Dedifferentiated amniotic fluid mesenchymal stem cell (primary cell): Measurements from ENCODE around the gene SCYGR7.

Experiments used
- DNase-seq: peaks from one replicate; pipeline ENCODE4 v3.0.0-alpha.2; 2016; ENCODE audit errors: extremely low spot score

The SCYGR7 gene

DNA sequence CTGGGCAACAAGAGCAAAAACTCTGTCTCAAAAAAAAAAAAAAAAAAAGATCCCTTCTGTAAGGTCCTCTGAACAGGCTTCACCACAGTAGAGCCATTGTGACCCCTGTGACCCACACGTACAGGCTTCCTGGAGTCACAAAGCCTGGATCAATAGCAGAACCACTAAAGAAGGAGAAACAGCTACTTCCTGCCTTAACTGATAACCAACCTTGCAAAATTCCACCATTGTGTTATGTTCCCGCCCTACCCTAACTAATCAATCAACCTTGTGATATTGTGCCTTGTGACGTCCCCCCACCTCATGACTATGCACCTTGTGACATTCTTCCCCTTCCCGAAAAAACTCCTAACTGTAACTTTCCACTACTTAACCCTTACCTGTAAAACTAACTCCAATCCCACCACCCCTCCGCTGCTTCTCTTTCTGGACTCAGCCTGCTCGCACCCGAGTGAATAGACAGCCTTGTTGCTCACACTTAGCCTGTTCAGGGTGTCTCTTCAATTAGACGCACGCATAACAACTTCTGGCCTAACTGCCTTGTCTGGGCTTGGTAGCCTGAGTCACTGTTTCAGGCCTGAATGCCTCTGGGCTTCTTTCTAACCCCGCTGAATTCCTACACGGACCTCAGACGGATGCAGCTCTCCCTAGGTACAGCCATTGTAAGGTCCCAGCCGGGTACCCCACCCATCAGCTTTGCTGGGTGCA is 31.4 kb downstream of the SCYGR7 start:
- DNase-seq: no peak

DNA sequence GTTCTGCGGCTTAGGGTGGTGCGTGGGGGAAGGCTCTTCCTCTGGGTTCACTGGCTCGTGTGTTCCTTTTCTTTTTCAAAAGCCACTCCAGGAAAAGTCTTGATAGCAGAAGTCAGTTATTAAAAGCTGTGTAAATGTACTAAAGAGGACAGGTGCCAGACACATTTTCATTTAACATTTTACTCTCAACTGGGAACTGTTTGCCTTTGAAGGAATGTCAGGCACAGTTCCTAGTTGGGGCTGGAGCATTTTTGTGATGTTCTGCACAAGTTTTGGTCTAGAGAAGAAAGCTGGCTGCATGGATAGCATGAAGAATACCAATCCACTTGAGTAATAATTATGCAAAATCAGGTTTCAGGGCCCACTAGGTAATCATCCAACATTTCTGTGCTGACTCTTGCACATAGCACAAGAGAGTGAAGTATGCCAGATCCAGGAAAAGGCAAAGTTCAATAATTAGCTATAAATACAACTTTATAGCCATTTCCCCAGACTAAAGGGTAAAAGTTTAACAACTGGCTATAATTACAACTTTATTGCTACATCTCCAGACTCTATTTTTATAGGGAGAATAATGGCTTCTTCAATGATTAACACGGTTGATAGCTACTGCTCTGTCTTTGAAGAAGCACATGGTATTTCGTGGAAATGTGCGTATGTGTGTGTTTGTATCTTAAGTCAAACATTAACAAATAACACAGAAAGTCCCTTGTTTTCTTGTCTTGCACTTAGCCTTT is 33.8 kb downstream of the SCYGR7 start:
- no peak for DNase-seq

DNA sequence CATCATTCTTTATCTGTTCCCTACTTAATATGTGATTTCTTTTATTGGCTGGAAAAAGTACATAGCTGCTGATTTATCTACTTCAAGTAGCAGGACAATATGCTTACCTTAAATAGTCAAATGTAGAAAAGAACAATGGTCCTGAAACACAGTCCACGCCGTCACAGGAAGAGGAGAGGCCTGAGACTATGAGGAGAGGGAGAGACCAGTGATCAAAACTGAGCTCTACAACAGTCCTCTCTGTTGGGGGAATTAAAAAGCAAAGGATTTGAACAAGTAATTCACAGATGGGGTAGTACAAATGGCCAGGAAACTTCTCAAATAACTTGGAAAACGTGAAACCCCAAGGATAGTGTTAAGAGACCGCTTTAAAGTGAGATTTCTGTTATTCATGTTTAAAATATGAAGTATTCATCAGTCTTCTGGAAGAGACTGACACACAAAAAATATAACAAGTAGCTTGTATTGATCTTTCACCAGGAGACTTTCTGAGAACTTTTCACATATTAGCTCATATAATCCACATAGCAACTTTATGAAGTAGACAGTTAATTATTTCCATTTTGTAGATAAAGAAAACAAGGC is 37.7 kb downstream of the SCYGR7 start:
- DNase-seq: no peak

DNA sequence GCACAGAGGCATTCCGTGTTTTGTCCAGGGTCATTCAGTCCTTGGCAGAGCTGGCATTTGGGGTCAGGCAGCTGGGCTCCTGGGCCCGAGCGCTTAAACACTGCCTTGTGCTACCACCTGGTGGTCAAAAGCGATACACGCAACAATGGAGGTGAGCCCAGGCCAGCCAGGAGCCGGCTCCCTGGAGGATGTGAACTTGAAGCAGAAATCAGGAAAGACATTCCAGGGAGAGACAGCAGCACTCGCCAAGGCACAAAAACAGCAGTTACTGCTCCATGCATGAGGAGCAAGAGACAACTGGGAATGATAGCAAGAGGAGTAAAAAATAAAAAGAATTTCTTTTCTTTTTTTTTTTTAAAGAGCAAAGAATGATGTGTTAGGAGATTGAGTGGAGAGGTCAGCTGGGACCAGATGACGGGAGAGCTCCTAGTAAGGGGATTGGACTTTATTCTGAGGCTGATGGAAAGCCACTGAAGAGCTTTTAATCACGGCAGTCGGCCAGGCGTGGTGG is 38.3 kb downstream of the SCYGR7 start:
- DNase-seq: peak; percentile 67

DNA sequence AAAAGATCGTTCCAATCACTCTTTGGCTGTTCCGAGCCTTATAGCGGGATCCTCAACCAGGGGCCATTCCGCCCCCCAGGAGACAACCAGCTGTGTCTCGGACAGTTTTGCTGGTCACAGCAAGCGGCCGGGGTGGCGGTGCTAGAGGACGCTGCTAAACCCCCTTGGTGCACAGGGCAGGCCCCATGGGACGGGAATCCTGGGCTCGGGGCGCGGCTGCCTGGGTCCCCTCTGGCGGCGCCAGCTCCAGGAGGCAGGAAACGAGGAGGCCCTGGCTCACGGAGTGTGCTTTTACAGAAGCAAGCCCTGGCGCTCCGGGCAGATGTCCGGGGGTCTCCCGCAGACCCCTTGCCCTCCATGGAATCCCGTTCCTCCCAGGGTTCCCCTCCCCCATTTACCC is 39.7 kb downstream of the SCYGR7 start:
- DNase-seq: no peak

DNA sequence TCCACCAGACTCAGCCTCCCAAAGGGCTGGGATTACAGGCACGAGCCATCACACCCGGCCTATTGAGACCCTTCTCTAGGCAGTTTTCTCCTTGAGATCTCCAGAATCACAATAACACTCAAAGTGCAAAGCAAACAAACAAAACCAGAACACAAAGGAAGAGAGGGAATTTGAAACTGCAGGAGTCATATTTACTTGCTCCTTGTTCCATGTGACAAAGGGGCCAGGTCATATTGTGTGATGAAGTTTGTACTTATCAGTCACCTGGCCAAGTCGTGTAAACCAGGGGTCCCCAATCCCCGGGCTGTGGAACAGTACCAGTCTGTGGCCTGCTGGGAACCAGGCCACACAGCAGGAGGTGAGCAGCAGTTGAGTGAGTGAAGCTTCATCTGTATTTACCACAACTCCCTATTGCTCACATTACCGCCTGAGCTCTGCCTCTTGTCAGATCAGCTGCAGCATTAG is 44.1 kb downstream of the SCYGR7 start:
- no peak for DNase-seq

DNA sequence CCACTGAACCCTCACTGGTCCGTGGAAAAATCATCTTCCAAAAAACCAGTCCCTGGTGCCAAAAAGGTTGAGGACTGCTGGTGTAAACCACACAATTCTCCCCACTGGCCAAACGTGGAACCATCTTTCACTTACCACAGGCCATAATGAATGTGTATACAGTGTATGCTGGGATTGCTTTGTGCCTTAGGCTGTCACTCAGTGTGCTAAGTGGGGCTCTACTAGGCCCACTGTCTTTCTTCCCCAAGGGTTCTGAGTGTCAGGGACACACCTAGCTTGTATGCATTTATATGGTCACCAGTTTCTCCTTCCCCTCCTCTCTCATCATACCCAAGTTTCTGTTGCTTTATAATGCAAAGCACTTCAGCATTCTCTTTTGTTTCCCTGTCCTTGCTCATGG is 44.8 kb downstream of the SCYGR7 start:
- no peak for DNase-seq

DNA sequence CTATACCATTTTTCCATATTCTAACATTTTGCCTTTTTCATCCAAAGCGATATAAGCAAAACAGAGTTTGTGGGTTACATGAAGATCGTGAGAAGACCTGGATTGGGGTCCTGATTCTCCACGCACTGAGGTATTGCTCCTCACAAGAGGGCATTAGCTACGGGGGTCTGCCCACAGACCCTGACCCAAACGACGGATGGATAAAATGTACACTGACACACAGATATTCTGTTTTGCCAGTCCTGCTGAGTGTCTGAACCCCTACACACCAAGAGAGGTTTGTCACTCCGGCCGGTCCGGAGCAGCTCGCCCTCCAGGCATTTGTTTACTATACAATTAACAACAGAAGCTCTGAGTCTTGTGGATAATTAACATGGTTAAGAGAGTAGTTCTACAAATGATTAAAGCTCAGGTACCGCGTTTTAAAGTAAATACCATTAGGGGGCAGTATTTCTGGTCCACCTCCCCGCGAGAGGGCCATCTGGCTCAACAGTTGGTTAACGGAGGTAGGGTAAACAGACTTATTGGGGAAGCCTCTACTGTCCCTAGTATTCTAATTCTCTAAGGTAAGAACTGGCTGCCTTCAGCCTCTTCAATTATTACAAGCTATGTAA is 46.0 kb downstream of the SCYGR7 start:
- no peak for DNase-seq

DNA sequence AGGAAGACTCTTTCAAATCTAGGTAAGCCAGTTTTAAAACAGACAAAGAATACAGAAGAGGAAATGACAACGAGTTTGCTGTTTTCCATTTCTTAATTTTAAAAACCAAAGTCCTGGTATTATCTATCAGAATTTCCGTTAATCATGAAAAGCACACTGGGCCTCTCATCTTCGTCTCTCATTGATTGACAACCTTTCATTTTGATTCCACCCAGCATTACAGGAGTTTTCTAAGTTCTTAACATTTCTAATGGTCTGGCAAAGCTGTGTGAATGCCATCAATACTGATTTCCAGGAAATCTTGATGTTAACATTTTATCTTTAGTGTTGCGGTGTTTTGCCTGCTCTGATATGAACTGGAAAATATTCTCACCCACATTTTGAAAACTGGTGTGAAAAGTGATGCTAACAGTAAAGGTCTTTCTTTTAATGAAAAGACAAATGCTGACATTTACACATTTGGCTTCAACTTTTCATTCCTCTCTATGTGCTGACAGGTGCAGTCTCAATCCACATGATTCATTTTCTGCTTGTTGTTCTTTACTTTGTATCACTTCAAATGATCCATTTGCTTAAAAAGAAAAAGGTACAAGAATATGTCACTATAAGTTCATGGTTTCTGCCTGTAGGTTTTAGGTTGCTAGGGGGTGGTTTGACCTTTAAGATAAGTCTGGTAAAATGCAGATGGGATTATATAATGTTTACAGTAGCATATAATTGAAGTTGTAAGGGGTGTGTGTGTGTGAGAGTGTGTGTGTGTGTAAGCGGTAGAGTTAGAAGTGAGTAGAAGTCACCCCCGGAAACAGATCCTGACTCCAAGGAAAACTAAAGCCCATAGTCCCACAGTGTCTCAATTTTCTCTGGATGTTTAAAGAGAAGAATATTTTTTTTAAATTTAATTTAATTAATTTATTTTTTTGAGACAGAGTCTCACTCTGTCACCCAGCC is 47.0 kb downstream of the SCYGR7 start:
- DNase-seq: no peak
